Activated naive CD4-positive, alpha-beta T cell treated with anti-CD3 and anti-CD28 coated beads for 36 hours (primary cell): ENCODE data around the gene ACTR3. TPM values are rescaled to one million over a fixed set of nuclear protein-coding genes. Genes with fewer than 3 reads are reported as not detected.

ENCODE experiments used
- CTCF ChIA-PET: fragments of 350-600 bp; sonication (Branson Sonifier 250); formaldehyde crosslinking; loops from one replicate; lab custom pipeline; 2021; ENCODE audit warnings: antibody characterized with exemption; lab: Charles Lee
- DNase-seq: peaks from one replicate; pipeline ENCODE4 v3.0.0-alpha.2; 2020
- H3K27ac Mint-ChIP-seq: one replicate; pipeline ENCODE4 v1.8.0; 2021; ENCODE audit warnings: mild to moderate bottlenecking, mixed read lengths
- H3K27me3 Mint-ChIP-seq: one replicate; pipeline ENCODE4 v1.8.0; 2021; ENCODE audit warnings: low read depth, mixed read lengths
- H3K36me3 Mint-ChIP-seq: one replicate; pipeline ENCODE4 v1.8.0; 2021; ENCODE audit warnings: low read depth, mixed read lengths
- H3K4me1 Mint-ChIP-seq: one replicate; pipeline ENCODE4 v1.8.0; 2021; ENCODE audit warnings: low read depth, mixed read lengths
- H3K4me3 Mint-ChIP-seq: one replicate; pipeline ENCODE4 v1.8.0; 2021; ENCODE audit warnings: mild to moderate bottlenecking, moderate library complexity, mixed read lengths
- H3K9me3 Mint-ChIP-seq: one replicate; pipeline ENCODE4 v1.8.0; 2021; ENCODE audit warnings: mixed read lengths
- intact Hi-C: fragments of 100-400 bp; cut with micrococcal nuclease; formaldehyde crosslinking; loops from one replicate; pipeline ENCODE4 v1.15.1; 2023
- total RNA-seq, 2 experiments: library from RNA; stranded (reverse); gene quantifications; one replicate each; pipeline ENCODE4 v1.2.3, GENCODE V29; 2021

ACTR3 gene
- total RNA-seq, 2 experiments from 2014 or later, result 516 to 536 TPM

DNA sequence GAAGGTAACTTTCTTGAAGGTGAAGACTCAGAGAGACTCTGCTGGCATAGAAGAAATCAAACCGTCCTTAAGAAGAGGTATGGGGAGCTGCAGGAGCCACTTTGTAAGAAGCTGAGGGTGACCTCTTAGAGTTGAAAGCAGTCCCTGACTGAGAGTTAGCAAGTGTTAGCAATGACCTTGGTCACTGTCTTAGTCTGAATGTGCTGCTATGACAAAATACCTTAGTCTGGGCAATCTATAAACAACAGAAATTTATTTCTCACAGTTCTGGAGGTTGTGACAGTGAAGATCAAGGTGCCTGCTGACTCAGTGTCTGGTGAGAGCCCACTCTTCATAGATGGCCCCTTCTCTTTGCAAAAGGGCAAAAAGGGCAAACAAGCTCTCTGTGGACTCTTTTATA lies 35.7 kb upstream of the ACTR3 start:
- intact Hi-C loops, result no loop called here
- no peak for DNase-seq
- no peaks in the 10 kb centered on the region for H3K27me3 Mint-ChIP-seq
- no peak overlapping the region for H3K4me3 Mint-ChIP-seq
- H3K27ac Mint-ChIP-seq, result no peak overlapping the region
- peaks cover 11% of the 10 kb centered on the region for H3K4me1 Mint-ChIP-seq
- H3K36me3 Mint-ChIP-seq, result peaks cover 8% of the 10 kb centered on the region
- CTCF ChIA-PET, result interaction anchor here (1.3 kb wide), 1 partner anchor 70 kb away, joined by 3 read pairs; no protein-coding TSS in a partner anchor
- H3K9me3 Mint-ChIP-seq, result no peaks in the 10 kb centered on the region

DNA sequence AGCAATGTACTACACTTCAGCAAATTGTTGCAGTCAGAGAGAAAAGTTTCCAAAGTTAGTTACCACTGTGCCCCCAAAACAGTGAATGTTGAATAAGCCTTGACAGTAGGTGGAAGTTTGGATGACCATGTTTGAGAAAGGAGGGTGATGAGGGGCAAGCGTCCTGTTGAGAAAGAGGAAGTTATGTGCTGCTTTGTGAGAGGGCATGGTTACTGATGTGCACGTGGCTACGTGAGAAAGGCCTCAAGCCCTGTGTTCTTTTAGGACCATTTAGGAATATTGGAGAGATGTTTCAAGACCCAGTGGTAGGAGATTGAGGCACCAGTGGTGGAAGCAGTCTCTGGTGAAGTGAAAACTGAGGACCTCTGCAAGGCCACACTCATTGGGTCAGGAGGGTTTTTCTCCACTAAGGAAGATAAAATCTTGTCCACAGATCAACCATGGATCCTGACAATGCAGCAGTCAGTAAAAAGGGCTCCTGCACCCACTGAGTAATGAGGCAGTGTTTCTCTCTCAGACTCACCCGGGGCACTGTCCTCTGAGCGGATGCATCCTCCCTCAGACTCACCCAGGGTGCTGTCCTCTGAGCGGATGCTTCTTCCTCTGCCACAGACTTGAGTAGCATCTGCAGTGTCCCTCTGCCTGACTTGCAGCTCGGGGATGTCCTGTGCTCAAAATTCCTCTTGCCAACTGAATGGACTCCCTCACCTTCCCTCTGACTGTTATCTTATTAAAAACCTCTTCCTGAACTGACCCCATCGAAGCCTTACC lies 34.7 kb upstream of the ACTR3 start:
- Mint-ChIP-seq H3K9me3 (no peaks in the 10 kb centered on the region), H3K27ac (no peak overlapping the region), H3K36me3 (peaks cover 8% of the 10 kb centered on the region), H3K4me3 (no peak overlapping the region), H3K27me3 (no peaks in the 10 kb centered on the region), H3K4me1 (peaks cover 6% of the 10 kb centered on the region)
- intact Hi-C loops, result no loop called here
- DNase-seq, result no peak
- CTCF ChIA-PET, result no interaction called here

DNA sequence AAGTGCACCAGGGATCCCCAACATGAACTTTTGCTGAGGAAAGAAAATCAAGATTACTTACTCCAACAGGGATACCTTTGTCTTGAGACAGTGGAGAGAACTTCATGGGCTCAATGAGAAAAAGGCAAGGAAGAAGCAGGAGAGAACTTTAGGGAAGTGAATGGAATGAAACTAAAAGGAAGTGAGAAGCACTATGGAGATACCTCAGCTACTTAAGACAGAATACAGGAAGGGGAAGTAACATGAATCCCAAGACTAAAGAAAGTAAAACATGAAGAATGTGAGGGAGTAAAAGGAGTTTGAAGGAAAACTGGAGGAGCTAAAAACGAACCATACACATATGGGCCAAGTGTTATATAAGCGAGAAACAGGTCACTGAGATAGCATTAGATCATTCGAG lies 32.4 kb upstream of the ACTR3 start:
- Mint-ChIP-seq H3K27me3 (no peaks in the 10 kb centered on the region), H3K36me3 (peaks cover 8% of the 10 kb centered on the region), H3K4me1 (no peaks in the 10 kb centered on the region), H3K4me3 (no peak overlapping the region), H3K27ac (no peak overlapping the region), H3K9me3 (no peaks in the 10 kb centered on the region)
- no peak for DNase-seq
- intact Hi-C loops, result no loop called here
- CTCF ChIA-PET, result no interaction called here

DNA sequence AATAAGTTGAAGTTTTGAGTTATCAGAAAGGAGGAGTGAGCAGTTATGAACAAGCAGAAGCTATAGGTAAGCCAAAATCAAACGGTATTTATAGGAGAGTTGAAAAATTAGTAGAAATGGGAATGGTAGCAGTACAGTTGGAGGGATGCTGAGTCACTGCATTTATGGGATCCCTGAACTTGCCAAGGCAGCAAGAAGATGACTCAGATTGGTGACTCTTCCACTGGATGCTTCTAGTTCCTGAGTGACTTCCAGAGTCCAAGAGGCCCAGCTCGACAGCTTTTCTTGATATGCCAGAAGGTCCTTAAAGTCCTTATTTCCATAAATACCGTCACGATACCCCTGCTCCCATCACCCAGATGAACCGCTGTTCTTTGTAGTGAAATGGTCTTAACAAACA lies 31.1 kb upstream of the ACTR3 start:
- DNase-seq, result no peak
- Mint-ChIP-seq H3K27me3 (no peaks in the 10 kb centered on the region), H3K4me1 (no peaks in the 10 kb centered on the region), H3K4me3 (no peak overlapping the region), H3K9me3 (no peaks in the 10 kb centered on the region), H3K36me3 (peaks cover 8% of the 10 kb centered on the region), H3K27ac (no peak overlapping the region)
- CTCF ChIA-PET, result no interaction called here
- intact Hi-C loops, result no loop called here

DNA sequence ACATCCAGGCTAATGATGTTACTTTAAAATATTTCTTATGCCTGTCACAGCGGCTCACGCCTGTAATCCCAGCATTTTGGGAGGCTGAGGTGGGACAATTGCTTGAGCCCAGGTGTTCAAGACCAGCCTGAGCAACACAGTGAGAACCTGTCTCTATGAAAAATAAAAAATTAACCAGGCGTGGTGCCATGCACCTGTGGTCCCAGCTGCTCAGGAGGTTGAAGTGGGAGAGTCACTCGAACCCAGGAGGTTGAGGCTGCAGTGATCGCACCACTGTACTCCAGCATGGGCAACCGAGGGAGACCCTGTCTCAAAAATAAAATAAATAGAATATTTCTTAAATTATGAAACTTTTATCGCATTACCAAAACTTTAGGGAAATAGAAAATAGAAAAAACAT lies 28.1 kb upstream of the ACTR3 start:
- no peak for DNase-seq

DNA sequence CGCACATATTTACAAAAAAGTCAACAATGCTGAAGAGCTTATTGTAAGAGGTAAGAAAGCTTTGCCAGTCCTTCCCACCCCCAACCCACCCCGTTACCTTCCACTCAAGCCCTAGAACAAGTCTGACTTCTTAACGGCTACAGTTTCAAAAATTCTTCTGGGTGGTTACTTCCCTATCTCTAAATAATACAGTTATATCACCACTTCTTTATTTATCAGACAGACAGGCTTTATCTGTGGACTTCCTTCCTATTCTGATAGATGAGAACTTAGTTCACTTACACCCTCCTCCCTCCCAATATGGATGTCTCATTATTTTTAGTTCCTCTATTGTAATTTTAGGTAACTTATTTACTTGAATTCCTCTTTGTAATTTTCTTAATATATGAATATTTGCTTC lies 26.7 kb upstream of the ACTR3 start:
- Mint-ChIP-seq H3K9me3 (no peaks in the 10 kb centered on the region), H3K27me3 (no peaks in the 10 kb centered on the region), H3K4me3 (no peak overlapping the region), H3K4me1 (peaks cover 2% of the 10 kb centered on the region), H3K27ac (no peak overlapping the region), H3K36me3 (peaks cover 5% of the 10 kb centered on the region)
- intact Hi-C loops, result no loop called here
- CTCF ChIA-PET, result no interaction called here
- no peak for DNase-seq

More for the DNA sequence above, 28.1 kb upstream of the ACTR3 start:
- H3K36me3 Mint-ChIP-seq, result peaks cover 8% of the 10 kb centered on the region
- H3K4me1 Mint-ChIP-seq, result no peaks in the 10 kb centered on the region
- CTCF ChIA-PET, result no interaction called here
- intact Hi-C loops, result no loop called here
- H3K27ac Mint-ChIP-seq, result no peak overlapping the region
- H3K9me3 Mint-ChIP-seq, result no peaks in the 10 kb centered on the region
- H3K27me3 Mint-ChIP-seq, result no peaks in the 10 kb centered on the region
- H3K4me3 Mint-ChIP-seq, result no peak overlapping the region

DNA sequence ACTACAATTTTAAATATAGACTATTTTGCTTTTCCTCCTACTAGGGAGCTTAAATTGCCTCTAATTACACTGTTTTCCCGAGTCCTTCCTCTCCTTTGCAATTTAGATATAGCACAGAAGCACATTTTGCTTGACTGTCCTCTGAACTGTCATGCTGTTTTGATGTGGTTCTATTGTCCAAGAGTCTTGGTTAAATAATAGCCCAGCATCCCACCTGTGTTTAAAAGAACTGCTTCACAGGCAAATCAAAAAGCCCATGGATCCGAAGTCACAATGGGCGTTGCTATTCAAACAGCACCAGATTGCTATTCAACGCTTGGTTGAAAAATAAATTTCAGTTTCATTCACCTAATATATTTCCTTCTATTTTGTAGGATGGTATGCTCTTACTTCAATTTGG lies 22.3 kb upstream of the ACTR3 start:
- H3K27me3 Mint-ChIP-seq, result no peaks in the 10 kb centered on the region
- H3K9me3 Mint-ChIP-seq, result no peaks in the 10 kb centered on the region
- no peaks in the 10 kb centered on the region for H3K36me3 Mint-ChIP-seq
- CTCF ChIA-PET, result interaction anchor here (0.6 kb wide), 1 partner anchor 174 kb away, joined by 3 read pairs; no protein-coding TSS in a partner anchor
- H3K4me1 Mint-ChIP-seq, result peaks cover 10% of the 10 kb centered on the region
- H3K4me3 Mint-ChIP-seq, result no peak overlapping the region
- intact Hi-C loops, result no loop called here
- no peak overlapping the region for H3K27ac Mint-ChIP-seq
- no peak for DNase-seq

DNA sequence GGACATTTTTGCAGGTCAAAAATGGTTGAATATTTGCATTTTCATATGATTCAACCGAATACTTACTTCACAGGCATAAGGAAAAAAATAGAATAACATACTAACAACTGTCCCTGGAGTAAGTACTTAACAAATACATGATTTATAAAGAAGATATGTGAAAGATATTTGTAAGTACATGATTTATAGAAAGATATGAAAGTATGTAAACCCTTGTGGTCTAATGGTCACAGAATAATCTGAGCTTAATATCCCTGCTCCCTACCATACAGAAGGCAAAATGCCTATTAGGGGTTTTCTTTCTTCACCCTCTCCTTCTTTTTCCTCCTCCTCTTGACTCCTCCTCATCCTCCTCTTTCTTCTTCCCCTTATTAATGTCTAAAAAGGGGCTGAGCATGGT lies 20.6 kb upstream of the ACTR3 start:
- H3K27me3 Mint-ChIP-seq, result no peaks in the 10 kb centered on the region
- peaks cover 2% of the 10 kb centered on the region for H3K36me3 Mint-ChIP-seq
- peak overlapping the region; percentile 22 for H3K27ac Mint-ChIP-seq
- no peak for DNase-seq
- intact Hi-C loops, result no loop called here
- peaks cover 17% of the 10 kb centered on the region for H3K4me1 Mint-ChIP-seq
- H3K9me3 Mint-ChIP-seq, result no peaks in the 10 kb centered on the region
- CTCF ChIA-PET, result no interaction called here
- no peak overlapping the region for H3K4me3 Mint-ChIP-seq

DNA sequence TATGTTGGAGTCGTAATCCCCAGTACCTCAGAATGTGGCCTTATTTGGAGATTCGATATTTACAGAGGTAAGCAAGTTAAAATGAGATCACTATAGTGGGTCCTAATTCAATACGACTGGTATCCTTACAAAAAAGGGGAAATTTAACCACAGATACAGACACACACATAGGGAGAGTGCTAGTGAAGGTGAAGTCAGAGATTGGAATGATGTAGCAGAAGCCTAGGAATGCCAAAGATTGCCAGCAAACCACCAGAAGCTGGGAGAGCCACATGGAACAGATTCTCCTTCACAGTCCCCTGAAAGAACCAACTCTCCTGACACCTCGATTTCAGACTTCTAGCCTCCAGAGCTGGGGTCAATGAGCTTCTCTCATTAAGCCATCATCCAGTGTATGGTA lies 17.7 kb upstream of the ACTR3 start:
- intact Hi-C loops, result no loop called here
- no peaks in the 10 kb centered on the region for H3K9me3 Mint-ChIP-seq
- DNase-seq, result no peak
- H3K27ac Mint-ChIP-seq, result no peak overlapping the region
- peaks cover 33% of the 10 kb centered on the region for H3K4me1 Mint-ChIP-seq
- CTCF ChIA-PET, result no interaction called here
- H3K4me3 Mint-ChIP-seq, result no peak overlapping the region
- H3K27me3 Mint-ChIP-seq, result no peaks in the 10 kb centered on the region
- peaks cover 2% of the 10 kb centered on the region for H3K36me3 Mint-ChIP-seq

DNA sequence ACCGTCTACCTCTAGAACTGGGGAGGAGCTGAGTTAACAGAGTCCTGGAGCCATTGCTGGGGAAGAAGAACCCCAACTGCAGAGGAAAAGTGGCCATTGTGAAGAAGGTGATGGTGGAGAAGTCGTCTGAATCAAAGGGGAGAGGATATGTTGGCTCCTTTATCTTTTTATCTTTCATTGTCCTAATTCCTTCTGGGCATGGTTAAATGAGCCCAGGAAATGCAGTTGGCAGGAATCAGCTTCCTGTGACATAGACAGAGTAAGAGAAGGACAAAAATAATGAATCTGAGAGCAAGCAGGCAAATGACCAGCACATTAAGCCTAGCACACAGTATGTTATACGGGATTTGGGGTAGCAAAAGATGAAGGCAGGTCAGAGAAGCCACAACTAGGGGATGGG lies 16.0 kb upstream of the ACTR3 start:
- H3K9me3 Mint-ChIP-seq, result no peaks in the 10 kb centered on the region
- no peak overlapping the region for H3K27ac Mint-ChIP-seq
- peaks cover 37% of the 10 kb centered on the region for H3K4me1 Mint-ChIP-seq
- peaks cover 2% of the 10 kb centered on the region for H3K36me3 Mint-ChIP-seq
- intact Hi-C loops, result no loop called here
- CTCF ChIA-PET, result no interaction called here
- H3K4me3 Mint-ChIP-seq, result no peak overlapping the region
- no peak for DNase-seq
- H3K27me3 Mint-ChIP-seq, result no peaks in the 10 kb centered on the region

DNA sequence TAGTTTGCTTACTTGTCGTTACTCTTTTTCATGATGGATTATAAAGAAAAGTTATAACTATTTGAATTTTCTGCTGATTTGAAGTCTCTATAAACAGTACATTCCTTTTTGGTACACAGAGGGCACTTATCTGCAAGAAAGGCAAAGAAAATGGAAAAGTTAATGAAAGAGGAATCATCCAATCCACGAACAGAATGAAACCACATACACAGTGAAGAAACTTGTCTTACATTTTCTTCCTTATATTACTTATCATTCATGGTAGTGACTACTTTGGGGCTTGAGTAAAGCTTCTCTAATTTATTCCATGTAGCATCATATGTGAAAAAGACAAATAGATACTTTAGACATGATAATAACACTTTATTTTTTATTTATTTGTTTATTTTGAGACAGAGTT lies 14.8 kb upstream of the ACTR3 start:
- CTCF ChIA-PET, result interaction anchor here (0.7 to 1.8 kb wide), 4 partner anchors 10 to 184 kb away, joined by 4 to 9 read pairs (median 6); no protein-coding TSS in a partner anchor
- H3K9me3 Mint-ChIP-seq, result no peaks in the 10 kb centered on the region
- H3K4me1 Mint-ChIP-seq, result peaks cover 47% of the 10 kb centered on the region
- no peak for DNase-seq
- intact Hi-C loops, result no loop called here
- H3K4me3 Mint-ChIP-seq, result no peak overlapping the region
- peaks cover 5% of the 10 kb centered on the region for H3K36me3 Mint-ChIP-seq
- no peak overlapping the region for H3K27ac Mint-ChIP-seq
- H3K27me3 Mint-ChIP-seq, result no peaks in the 10 kb centered on the region

DNA sequence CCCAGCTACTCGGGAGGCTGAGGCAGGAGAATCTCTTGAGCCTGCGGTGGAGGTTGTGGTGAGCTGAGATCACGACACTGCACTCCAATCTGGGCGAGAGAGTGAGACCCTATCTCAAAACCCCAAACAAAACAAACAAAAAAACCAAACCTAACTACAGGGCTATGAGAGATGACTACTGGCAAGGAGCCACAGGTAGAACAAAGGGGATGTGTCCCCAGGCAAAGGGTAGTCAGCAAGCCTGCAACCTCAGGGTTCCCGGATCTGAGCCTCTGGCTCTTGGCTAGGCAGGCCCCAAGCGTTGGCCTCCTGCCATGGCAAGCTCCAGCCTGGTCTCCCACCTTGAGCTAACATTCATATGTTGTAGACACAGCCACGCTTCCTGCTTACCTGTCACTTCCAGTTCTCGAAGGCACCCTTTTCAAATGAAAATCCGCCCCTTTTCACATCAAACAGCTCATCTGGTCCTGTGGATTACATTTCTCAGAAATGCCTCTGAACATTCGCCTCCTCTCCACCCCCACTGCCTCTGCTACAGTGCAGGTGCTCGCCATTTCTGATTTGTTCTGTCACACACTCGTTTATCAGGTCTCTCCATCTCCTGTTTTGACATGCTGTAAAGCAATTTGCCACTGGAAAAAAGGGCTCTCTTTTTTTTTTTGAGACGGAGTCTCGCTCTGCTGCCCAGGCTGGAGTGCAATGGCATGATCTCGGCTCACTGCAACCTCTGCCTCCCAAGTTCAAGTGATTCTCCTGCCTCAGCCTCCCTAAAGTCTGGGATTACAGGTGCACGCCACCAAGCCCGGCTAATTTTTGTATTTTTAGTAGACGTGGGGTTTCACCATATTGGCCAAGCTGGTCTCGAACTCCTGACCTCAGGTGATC lies 13.1 kb upstream of the ACTR3 start:
- Mint-ChIP-seq H3K27me3 (no peaks in the 10 kb centered on the region), H3K27ac (peak overlapping the region; percentile 85), H3K36me3 (peaks cover 6% of the 10 kb centered on the region), H3K4me1 (peaks cover 52% of the 10 kb centered on the region), H3K9me3 (no peaks in the 10 kb centered on the region), H3K4me3 (peak overlapping the region; percentile 50)
- intact Hi-C loops, result loop anchor here (1.0 kb wide), 5 partner anchors 13 to 184 kb away; partner anchors contain the start of gene SLC35F5
- DNase-seq, result peak; percentile 95
- CTCF ChIA-PET, result interaction anchor here (0.6 to 1.8 kb wide), 9 partner anchors 11 to 176 kb away, joined by 3 to 9 read pairs (median 4); no protein-coding TSS in a partner anchor
